Mucosa of descending colon (tissue), 3 donors: Measurements from ENCODE around the gene RENBP. TPM values are rescaled to one million over a fixed set of nuclear protein-coding genes. Genes with fewer than 3 reads are reported as not detected.
A peak's percentile ranks its signal among the peaks of the same experiment; 100 is the strongest.

Experiments used
- ATAC-seq: fragments of 200-7000 bp; cut with Tn5 transposase; one replicate; pipeline ENCODE4 v1.9.1; 2020; ENCODE audit warnings: mild to moderate bottlenecking, moderate library complexity
- DNase-seq, 3 donors: peaks; one replicate each; pipeline ENCODE4 v3.0.0-alpha.2; 2020
- H3K36me3 ChIP-seq: fragments of 200-600 bp; one replicate; pipeline ENCODE4 v1.8.0; 2021; ENCODE audit warnings: low read depth, mild to moderate bottlenecking
- H3K4me1 ChIP-seq: fragments of 200-600 bp; one replicate; pipeline ENCODE4 v1.8.0; 2021; ENCODE audit warnings: low read depth, mild to moderate bottlenecking
- H3K4me3 ChIP-seq: fragments of 200-600 bp; one replicate; pipeline ENCODE4 v1.8.0; 2021; ENCODE audit warnings: mild to moderate bottlenecking
- H3K9me3 ChIP-seq: fragments of 200-600 bp; one replicate; pipeline ENCODE4 v1.8.0; 2021; ENCODE audit warnings: mild to moderate bottlenecking
- intact Hi-C, 2 donors: fragments of 100-400 bp; cut with DNase I in 1 of 2; cut with micrococcal nuclease in 1 of 2; formaldehyde crosslinking; loops; one replicate each; pipeline versions ENCODE4 v1.11.0 to v1.11.1; 2022; cut with DNase I, micrococcal nuclease
- total RNA-seq, 3 donors: library from RNA; stranded (reverse); fragmentation: NEBNext Ultra II Directional in 2 of 3; extraction: Animal tissue kit (Norgen Biotek cat#: 25700) in 2 of 3; gene quantifications; one replicate each; pipeline versions ENCODE4 v1.2.1 to v1.2.4, GENCODE V29; 2021 to 2023
- TF ChIP-seq, protein P1 (sequence below): fragments of 200-600 bp; IDR thresholded peaks from one replicate; pipeline ENCODE4 v1.8.0; 2022; ENCODE audit warnings: antibody characterized with exemption, mild to moderate bottlenecking
- donor health status: DM: no; HTN: no; CAD: no; lungs with moderate emphysema.
- donor health status: DM: no; HTN: no; CAD: no.
- donor health status: DM: no; HTN: yes; CAD: no.

Gene RENBP
- total RNA-seq, 3 donors from 2014 or later = 3.5 to 21.2 (median 10.2) TPM

GRCh38 chrX:153972368-153973126, 28.1 kb upstream of the RENBP start, which contains the start of gene TMEM187:
Gene TMEM187, plus strand, starts transcription at chrX:153972754. Its CDS starts 9,309 bp downstream, at chrX:153982063.
- no peaks in the 10 kb centered on the region for H3K36me3 ChIP-seq
- peak within 1 kb of the TSS; percentile 48 for H3K4me3 ChIP-seq
- ATAC-seq = peak; percentile 71
- peaks cover 17% of the 10 kb centered on the region for H3K4me1 ChIP-seq
- H3K9me3 ChIP-seq = no peaks in the 10 kb centered on the region
- intact Hi-C loops = no loop called here
- peak; percentile 84 to 92 (median 88) for DNase-seq
- TF ChIP-seq, protein P1, sequence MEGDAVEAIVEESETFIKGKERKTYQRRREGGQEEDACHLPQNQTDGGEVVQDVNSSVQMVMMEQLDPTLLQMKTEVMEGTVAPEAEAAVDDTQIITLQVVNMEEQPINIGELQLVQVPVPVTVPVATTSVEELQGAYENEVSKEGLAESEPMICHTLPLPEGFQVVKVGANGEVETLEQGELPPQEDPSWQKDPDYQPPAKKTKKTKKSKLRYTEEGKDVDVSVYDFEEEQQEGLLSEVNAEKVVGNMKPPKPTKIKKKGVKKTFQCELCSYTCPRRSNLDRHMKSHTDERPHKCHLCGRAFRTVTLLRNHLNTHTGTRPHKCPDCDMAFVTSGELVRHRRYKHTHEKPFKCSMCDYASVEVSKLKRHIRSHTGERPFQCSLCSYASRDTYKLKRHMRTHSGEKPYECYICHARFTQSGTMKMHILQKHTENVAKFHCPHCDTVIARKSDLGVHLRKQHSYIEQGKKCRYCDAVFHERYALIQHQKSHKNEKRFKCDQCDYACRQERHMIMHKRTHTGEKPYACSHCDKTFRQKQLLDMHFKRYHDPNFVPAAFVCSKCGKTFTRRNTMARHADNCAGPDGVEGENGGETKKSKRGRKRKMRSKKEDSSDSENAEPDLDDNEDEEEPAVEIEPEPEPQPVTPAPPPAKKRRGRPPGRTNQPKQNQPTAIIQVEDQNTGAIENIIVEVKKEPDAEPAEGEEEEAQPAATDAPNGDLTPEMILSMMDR = no peak

DNA sequence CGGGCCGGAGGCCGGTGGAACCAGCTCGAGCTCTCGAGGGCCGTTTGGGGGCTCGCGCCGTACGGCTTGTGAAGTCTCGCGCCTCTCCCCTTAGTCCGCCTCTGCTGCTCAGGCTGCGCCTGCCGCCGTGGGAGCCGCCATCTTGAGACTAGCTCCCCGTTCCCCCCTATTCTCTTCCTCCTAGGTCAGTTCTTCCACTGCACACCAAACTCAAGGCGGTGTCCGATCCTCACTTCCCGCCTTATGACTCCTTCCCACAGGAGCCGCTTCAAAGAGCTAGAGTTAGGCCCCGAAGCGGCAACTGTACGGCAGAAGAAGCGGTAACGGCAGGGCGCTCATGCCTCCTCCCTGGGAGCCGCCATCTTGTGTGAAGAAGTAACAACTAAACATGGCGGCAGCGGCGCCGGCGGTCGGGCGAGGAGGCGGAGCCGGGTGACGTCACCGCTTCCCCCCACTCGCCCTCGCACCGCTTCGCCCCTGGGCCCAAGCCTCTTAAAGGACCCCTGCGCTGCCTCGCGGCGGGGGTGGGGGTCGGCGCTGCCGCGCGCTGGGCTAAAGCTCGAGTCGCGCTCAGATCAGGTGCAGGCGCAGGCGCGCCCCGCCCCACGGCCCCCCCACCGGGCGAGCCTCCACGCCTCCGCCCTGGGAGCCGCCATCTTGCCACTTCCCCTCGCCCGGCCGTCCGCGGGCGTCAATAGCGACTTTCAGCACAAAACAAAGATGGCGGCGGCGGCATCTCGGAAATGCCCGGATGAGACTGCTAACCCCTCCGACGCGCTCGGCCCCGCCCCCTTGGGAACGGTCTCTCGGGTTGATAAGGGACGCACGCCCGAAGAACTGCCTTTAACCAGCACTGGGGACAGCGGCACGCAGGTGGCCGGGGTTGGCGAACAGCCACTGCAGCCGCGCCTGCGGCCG, 27.3 kb upstream of the RENBP start, which contains the start of gene HCFC1:
Gene HCFC1, minus strand, starts transcription at position 369 of the 918 bp plus-strand sequence. CDS start 978 bp downstream, outside the sequence.
- ATAC-seq (peak; percentile 71), DNase-seq (peak; percentile 89 to 97 (median 91))
- intact Hi-C loops = no loop called here
- Histone ChIP-seq H3K4me3 (peak within 1 kb of the TSS; percentile 48), H3K4me1 (peaks cover 17% of the 10 kb centered on the region), H3K36me3 (no peaks in the 10 kb centered on the region), H3K9me3 (no peaks in the 10 kb centered on the region)
- TF ChIP-seq, protein P1 = no peak

DNA sequence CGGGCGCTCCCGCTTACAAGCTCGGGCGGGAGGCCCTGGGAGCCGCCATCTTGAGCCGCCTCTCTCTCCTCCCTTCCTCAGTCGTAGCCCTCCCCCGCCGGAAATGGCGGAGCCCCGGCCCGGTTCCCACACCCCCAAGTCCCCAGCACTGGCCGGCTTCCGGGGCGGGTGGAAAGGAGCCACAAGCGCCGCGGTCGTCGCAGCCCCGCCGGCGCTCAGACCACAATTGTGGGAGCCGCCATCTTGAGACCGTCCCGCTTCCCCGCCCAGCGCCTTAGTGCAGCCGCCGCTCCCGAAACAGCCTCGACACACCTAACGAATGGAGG, 26.6 kb upstream of the RENBP start:
- TF ChIP-seq, protein P1 = no peak
- Histone ChIP-seq H3K36me3 (no peaks in the 10 kb centered on the region), H3K4me3 (peak overlapping the region; percentile 48), H3K4me1 (peaks cover 20% of the 10 kb centered on the region), H3K9me3 (no peaks in the 10 kb centered on the region)
- peak; percentile 68 for ATAC-seq
- intact Hi-C loops = no loop called here
- DNase-seq = peak; percentile 82 to 96 (median 91)

GRCh38 chrX:153970357-153971123, 26.1 kb upstream of the RENBP start:
- intact Hi-C loops = no loop called here
- TF ChIP-seq, protein P1 = no peak
- Histone ChIP-seq H3K36me3 (no peaks in the 10 kb centered on the region), H3K4me1 (peaks cover 21% of the 10 kb centered on the region), H3K9me3 (no peaks in the 10 kb centered on the region), H3K4me3 (peak overlapping the region; percentile 48)
- peak; percentile 7 for ATAC-seq
- DNase-seq = peak in 1 of 3 donors; percentile 72

DNA sequence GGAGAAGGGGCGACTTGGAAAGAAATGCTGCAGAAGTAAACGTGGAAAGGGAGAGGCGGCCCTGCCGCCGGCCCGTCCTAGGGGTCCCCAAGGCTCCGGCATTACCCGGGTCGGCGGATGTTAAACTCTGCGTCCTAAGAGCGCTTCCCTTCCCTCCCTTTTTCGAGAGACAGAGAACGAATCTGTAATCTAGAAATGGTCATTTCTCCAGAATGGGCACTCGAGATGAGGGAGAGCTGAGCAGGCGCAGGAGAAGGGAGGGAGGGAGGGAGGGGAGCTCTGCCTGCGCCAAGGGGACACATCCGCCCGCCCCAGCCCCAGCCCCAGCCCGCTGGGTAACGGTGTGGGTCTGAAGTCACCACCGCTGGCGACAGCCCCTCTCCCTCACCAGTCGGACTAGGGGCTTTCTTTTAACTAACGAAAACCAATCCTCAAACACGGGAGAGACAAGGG, 25.5 kb upstream of the RENBP start:
- DNase-seq = peak in 1 of 3 donors; percentile 70
- TF ChIP-seq, protein P1 = no peak
- Histone ChIP-seq H3K4me1 (peaks cover 21% of the 10 kb centered on the region), H3K4me3 (no peak overlapping the region), H3K36me3 (no peaks in the 10 kb centered on the region), H3K9me3 (no peaks in the 10 kb centered on the region)
- intact Hi-C loops = no loop called here
- no peak for ATAC-seq
